ENCODE results near the gene SPAG17.

SPAG17 gene

DNA sequence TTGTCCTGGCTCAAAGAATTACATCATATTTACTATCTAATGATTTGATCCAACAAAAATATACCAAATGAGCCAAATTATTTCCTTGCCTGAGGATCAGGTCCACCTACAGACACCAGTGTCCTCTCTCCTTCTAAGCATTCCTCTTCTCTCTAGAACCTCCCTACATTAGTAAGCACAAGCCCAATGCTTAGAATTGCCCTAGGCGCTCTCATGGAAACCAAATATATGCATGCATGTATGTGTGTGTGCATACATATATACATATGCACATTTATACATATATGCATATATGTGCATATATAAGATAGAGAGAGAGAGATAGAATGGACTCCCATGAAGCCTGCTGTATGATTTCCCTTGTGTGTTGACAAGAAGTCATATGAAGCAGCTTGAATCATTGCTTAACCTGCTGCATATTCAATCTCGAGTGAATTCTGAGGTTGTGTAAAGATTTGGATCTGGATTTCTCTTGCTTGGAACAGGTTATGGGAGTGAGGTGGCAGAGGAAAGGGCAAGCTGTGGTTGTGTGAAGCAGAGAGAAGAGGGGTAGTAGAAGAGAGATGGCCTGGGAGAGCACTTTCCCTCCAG lies 66.1 kb downstream of the SPAG17 start:
- DNase-seq (ENCODE audit: low read depth): no peak

DNA sequence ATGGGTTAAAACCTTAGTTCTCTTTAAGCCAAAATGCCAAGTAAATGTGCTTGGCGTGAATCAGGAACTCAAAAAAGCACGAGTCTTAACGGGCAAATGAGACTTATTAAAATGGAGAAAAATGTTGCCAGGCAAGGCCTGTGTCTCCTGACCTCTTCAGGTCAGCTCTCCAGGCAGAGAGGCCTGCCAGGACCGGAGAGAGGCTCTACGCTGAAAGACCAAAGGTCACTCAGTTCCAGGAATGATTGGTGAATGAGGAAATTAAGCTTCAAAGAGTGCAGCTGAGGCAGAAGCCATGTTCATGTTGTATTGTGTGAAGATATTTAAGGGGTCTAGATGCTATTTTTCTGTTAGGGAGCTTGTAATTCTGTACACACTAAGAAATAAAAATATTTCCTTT lies 66.6 kb downstream of the SPAG17 start:
- DNase-seq (ENCODE audit: low read depth): no peak

- DNase-seq (ENCODE audit: low read depth): no peak
These were observed 67.5 kb downstream of the SPAG17 start for GRCh38 chr1:118117521-118117920.

DNA sequence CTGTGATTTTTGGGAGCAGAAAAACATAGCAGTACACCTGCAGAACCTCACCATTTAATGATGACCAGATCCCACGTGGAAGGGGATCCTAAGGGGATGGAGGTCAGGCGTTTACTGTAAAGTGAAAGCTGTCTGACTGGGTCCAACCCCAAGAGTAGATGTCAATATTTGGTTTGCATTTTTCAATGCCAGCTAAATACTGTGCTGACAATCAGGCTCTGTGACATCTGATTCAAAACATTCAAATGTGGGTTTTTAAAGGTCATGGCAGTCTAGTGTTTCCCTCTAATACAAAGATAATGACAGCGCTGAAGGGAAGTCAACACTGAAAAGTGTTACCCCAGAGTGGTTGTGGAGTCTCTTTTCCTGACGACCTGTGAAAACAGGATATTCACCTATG lies 68.1 kb downstream of the SPAG17 start:
- no peak for DNase-seq (ENCODE audit: low read depth)

DNA sequence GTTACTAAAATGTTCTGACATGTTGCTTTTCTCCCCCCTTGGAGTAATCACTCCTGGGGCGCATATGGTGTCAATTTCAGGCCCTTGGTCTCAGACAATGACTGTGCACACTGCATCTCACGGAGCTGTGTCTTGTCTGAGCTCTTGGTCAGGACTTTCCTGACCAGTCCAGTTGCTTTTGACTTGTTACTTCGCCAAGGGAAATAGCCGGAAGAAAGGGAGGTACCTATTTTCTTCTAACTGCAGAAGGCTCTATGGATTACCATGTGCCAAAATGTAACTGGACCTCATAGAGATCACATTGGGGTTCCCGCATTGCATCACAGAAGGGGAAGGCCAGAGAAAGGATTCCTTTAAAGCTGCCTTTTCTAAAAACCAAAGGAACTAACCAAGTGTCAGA lies 68.6 kb downstream of the SPAG17 start:
- DNase-seq (ENCODE audit: low read depth): no peak

DNA sequence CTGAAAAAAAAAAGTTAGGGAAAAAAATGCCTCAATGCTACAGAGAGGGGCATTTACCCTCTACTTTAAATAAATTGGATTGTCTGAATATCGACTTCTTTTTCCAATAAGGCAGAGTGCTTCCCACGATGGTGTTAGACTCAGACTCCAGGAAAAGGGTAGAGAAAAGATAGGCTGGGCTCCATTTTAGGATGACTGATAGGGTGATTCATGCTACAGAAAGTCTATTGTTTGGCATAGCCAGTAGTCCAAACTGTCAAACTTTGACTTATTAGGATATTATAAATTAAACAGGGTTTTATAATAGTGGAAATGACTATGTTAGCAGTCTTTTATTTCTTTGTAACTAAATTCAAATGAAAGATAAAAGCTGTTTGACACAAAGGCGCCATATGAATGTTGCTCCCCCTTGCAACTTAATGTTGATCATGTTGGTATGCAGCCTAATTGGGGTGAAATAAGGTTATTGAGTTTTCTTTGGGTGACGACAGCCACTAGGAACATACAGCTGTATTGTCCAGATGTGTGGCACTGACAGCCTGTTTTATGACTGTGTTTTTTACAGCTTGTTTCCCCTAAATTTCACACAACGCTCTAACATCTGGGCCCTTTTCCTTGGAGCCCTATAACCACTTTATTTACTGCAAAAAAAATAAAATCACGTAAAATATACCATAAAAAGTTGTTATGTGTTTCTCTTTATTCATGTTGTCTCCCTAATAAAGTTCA lies 69.3 kb downstream of the SPAG17 start:
- DNase-seq (ENCODE audit: low read depth): no peak

DNA sequence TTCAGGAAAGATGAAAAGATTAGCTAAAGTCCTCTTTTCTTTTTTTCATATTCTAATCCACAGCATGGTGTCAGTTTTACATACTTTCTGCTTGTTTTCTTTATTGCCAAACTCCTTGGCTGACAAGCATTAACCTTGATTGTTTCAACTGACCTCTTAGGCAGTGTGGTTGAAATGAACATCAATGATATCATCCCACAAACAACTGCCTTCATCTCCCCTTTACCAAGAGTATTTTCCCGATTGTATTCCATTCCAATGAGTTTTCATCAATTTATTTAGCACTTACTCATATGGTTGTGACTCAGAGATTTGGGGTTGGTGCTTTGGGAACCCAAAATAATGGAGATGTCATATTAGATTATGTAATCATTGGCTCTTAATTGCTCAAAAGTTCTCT lies 71.8 kb downstream of the SPAG17 start:
- DNase-seq (ENCODE audit: low read depth): no peak

DNA sequence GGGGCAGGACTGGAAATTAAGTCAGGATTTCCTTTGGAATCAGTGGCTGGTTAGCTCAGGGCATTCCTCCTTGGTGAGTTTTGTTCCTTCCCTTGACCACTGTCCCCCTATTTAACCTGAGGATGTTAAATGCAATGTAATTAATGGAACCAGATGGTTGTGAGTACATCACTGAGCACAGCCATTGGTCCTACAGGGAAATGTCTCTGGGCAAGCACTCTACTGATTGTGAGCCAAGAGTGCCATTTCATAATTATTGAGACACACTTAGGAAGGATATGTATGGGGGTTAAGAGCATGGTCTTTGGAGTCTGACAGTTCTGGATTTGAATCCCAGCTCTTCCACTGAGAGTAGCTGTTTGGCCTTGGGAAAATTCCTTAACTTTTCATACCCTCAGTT lies 74.4 kb downstream of the SPAG17 start:
- no peak for DNase-seq (ENCODE audit: low read depth)

- DNase-seq (ENCODE audit: low read depth): no peak
These were observed 80.1 kb downstream of the SPAG17 start for GRCh38 chr1:118104951-118105350.

DNA sequence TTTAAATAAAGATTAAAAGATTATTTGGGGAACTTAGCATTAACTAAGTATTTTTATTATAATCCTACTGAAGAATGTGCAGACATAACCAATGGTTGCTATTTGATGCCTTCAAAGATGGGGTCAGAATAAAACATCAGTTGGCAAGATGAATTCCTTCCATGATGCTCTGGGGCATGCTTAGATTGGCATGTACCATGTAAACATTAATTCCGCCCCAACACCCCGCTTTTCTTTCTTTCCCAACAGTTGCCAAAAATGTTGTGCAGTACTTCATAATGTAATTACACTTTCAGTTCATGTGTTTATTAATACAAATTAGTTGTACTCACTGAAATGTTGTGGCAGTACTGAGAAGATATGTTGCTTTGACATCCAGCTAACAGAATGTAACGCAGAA lies 82.6 kb downstream of the SPAG17 start:
- DNase-seq (ENCODE audit: low read depth): no peak

DNA sequence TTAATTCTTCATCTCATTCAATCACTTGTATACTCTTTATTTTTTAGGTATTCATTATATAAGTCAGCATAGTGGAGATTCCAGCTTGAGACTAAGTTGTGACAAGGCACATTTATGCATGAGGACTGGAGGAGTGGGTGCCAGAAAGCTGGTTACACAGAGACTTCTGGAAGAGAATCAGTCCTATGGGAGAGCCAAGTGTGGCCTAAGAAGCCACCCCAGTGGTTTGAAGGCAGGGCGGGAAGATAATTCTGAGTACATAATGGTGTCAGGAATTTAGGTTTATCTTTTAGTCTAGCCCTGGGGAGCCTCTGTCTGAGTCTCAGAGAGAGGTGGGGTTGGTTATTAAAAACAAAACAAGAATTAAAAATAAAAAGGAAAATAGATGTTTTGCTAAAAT lies 83.0 kb downstream of the SPAG17 start:
- no peak for DNase-seq (ENCODE audit: low read depth)

- no peak for DNase-seq (ENCODE audit: low read depth)
These were observed 83.5 kb downstream of the SPAG17 start for GRCh38 chr1:118101515-118101844.

- DNase-seq (ENCODE audit: low read depth): no peak
These were observed 84.1 kb downstream of the SPAG17 start for GRCh38 chr1:118100686-118101514.

DNA sequence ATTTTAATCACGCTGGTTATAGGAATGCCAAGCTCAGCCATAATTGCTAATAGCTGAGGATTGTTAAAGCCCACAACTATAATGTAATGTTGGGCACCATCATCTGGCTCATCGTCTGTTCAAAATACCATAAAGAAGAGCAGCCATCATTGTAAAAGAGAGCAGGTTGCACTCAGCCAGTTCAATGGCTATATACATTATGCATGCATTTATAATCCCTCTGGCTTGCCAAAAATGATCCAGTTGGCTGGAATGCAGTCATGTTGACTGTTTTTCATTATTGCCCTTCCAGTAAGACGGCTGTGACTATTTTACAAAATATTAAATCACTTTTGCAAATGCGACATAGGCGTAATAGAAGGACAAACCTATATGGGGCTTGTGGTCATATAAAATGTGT lies 85.3 kb downstream of the SPAG17 start:
- no peak for DNase-seq (ENCODE audit: low read depth)

DNA sequence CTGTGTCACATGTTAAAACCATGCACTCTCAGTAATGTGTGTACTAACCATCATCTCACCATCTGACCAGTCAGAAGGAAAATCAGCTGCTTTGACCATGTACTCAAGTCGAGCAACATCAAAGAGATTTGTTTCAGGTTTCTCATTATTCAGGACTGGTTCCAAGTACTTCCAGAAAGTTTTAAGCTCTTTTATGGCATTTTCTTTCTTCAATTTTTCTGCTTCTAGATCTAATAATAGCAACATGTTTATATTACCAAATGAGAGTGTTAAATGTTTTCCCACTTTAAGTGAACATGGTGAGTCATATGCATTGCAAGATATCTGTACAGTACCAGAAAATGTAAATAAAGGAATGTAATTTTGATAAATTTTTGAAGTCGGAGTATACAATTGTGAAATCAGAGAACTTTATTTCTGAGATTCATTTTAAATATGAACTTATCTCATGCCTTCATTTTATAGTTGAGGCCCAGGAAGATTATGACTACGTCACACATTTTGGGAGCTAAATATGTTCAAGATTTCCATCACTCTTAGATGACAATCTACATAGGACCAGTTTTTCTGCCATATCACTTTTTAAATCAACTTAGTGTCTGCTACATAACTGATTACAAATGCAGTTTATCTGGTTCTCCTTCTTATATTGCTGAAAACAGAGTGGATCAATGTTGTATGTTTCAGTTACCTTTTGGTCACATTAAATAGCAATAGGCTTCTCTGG lies 87.2 kb downstream of the SPAG17 start:
- no peak for DNase-seq (ENCODE audit: low read depth)

GRCh38 chr1:118093017-118093416 lies 92.0 kb downstream of the SPAG17 start:
- DNase-seq (ENCODE audit: low read depth): no peak

DNA sequence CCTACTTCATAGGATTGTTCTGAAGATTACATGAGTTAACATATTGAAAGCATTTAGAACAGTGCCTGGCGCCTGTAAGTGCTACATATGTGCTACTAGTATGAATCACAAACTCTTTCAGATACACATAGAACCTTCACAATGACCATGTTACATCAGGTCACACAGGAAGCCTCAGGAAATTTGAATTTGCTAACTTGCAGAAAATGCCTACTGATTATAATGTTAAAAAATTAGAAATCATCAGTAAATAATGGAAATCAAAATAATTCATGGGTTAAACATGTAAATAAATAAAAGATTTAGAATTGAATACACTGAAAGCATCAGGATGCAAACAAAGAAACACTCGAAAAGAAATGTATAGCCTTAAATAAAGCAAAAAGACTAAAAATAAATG lies 94.9 kb downstream of the SPAG17 start:
- no peak for DNase-seq (ENCODE audit: low read depth)

DNA sequence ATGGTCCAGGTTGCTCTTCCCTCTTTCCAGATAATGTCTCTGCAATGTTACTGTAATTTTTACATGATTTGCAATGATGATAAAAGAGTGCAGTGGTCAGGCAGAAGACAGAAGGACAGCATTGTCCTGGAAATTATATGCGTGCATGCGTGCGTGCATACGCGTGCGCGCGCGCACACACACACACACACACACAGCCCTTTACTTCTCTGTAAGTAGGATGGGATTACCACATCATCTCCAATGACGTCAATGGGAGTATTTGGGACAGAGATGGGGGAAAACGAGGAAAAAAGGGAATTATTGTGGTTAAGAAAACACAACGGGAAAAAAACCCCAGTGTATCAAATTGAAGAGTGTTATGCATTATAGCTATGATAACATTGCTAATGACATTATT lies 99.7 kb downstream of the SPAG17 start:
- no peak for DNase-seq (ENCODE audit: low read depth)

DNA sequence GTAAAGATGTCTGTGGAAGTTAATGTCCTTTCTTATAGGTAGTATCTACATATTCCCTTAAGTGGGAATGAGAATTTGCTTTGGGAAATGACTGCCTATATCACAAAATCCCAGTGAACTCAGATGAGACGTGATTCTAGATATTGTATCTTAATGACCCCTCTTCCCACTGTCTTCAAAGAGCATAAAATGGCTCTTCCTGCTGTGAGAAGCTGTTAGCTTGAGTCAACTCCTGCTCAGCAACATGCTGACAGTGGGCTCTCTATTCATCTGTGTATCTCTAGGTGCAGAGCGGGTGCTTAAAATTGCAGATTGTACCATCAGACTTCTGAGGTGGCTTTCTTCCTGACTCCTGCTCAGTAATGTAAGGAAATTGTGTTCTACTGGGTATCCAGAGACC lies 100.6 kb downstream of the SPAG17 start:
- no peak for DNase-seq (ENCODE audit: low read depth)

DNA sequence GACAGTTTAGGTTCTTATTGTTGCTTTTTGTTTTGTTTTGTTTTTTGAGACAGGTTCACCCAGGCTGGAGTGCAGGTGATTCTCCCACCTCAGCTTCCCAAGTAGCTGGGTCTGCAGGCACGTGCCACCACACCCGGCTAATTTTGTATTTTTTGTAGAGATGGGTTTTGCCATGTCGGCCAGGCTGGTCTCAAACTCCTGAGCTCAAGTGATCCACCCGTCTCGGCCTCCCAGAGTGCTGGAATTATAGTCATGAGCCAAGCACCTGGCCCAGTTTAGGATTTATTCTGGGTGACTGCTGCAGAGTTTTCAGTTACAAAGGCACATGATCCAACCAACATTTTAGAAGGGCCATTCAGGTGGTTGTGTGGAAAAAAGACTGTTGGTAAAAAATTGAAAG lies 102.0 kb downstream of the SPAG17 start:
- DNase-seq (ENCODE audit: low read depth): no peak

- no peak for DNase-seq (ENCODE audit: low read depth)
These were observed 103.6 kb downstream of the SPAG17 start for GRCh38 chr1:118081387-118081786.

- no peak for DNase-seq (ENCODE audit: low read depth)
These were observed 107.5 kb downstream of the SPAG17 start for GRCh38 chr1:118077331-118078045.
